Ishikawa (cell line): ENCODE results near the gene SPZ1.

ENCODE experiments used
- CEBPB ChIP-seq: IDR thresholded peaks from 2 replicates; pipeline ENCODE4 v1.6.1; 2012
- EGR1 ChIP-seq: IDR thresholded peaks from 2 replicates; pipeline ENCODE4 v1.6.1; 2012
- EP300 ChIP-seq: IDR thresholded peaks from 2 replicates; pipeline ENCODE4 v1.6.1; 2012; ENCODE audit warnings: borderline replicate concordance
- RAD21 ChIP-seq: IDR thresholded peaks from 2 replicates; pipeline ENCODE4 v1.6.1; 2012; ENCODE audit warnings: low read depth
- TAF1 ChIP-seq: IDR thresholded peaks from 2 replicates; pipeline ENCODE4 v1.6.1; 2012; ENCODE audit warnings: low read depth, mild to moderate bottlenecking
- TCF12 ChIP-seq: IDR thresholded peaks from 2 replicates; pipeline ENCODE4 v1.6.1; 2012; ENCODE audit warnings: low read depth
- YY1 ChIP-seq: IDR thresholded peaks from 2 replicates; pipeline ENCODE4 v1.6.1; 2012; ENCODE audit warnings: low read depth
- ZBTB7A ChIP-seq: IDR thresholded peaks from 2 replicates; pipeline ENCODE4 v1.6.1; 2012; ENCODE audit warnings: low read depth
- TF ChIP-seq, protein P1 (sequence below): IDR thresholded peaks from 2 replicates; pipeline ENCODE4 v1.6.1; 2012

GRCh38 chr5:80360914-80361444 lies 41.2 kb downstream of the SPZ1 start:
- TF ChIP-seq TAF1 (no peak), RAD21 (no peak), EP300 (no peak), ZBTB7A (no peak), TCF12 (no peak), EGR1 (no peak), CEBPB (no peak), YY1 (no peak)
- TF ChIP-seq, protein P1, sequence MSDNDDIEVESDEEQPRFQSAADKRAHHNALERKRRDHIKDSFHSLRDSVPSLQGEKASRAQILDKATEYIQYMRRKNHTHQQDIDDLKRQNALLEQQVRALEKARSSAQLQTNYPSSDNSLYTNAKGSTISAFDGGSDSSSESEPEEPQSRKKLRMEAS = no peak
